Activated CD4-positive, alpha-beta T cell treated with anti-CD3 and anti-CD28 coated beads, Interleukin-2, amount 10 ng/mL, durations not matched to agents 7 days and 5 days (primary cell): Measurements from ENCODE around the gene TSPOAP1. TPM values are rescaled to one million over a fixed set of nuclear protein-coding genes. Genes with fewer than 3 reads are reported as not detected.

Experiments
- CTCF ChIA-PET: fragments of 350-600 bp; sonication (Branson Sonifier 250); formaldehyde crosslinking; loops from one replicate; lab custom pipeline; 2021; ENCODE audit warnings: antibody characterized with exemption; lab: Charles Lee
- POLR2A ChIA-PET: fragments of 350-600 bp; sonication (Branson Sonifier 250); formaldehyde crosslinking; loops from one replicate; lab custom pipeline; 2021; ENCODE audit warnings: antibody characterized with exemption; lab: Charles Lee
- DNase-seq: peaks from one replicate; pipeline ENCODE4 v3.0.0-alpha.2; 2020
- H3K27ac Mint-ChIP-seq: one replicate; pipeline ENCODE4 v1.8.0; 2021; ENCODE audit warnings: mild to moderate bottlenecking, moderate library complexity, mixed read lengths
- H3K27me3 Mint-ChIP-seq: one replicate; pipeline ENCODE4 v1.8.0; 2021; ENCODE audit warnings: mixed read lengths
- H3K36me3 Mint-ChIP-seq: one replicate; pipeline ENCODE4 v1.8.0; 2021; ENCODE audit warnings: low read depth, mixed read lengths
- H3K4me1 Mint-ChIP-seq: one replicate; pipeline ENCODE4 v1.8.0; 2021; ENCODE audit warnings: mixed read lengths
- H3K4me3 Mint-ChIP-seq: one replicate; pipeline ENCODE4 v1.8.0; 2021; ENCODE audit warnings: mild to moderate bottlenecking, moderate library complexity, mixed read lengths
- H3K9me3 Mint-ChIP-seq: one replicate; pipeline ENCODE4 v1.8.0; 2021; ENCODE audit warnings: mixed read lengths
- total RNA-seq, 2 experiments: library from RNA; stranded (reverse); gene quantifications; one replicate each; pipeline ENCODE4 v1.2.3, GENCODE V29; 2021

The TSPOAP1 gene
- total RNA-seq, 2 experiments from 2014 or later, result 44.1 to 57.5 TPM

DNA sequence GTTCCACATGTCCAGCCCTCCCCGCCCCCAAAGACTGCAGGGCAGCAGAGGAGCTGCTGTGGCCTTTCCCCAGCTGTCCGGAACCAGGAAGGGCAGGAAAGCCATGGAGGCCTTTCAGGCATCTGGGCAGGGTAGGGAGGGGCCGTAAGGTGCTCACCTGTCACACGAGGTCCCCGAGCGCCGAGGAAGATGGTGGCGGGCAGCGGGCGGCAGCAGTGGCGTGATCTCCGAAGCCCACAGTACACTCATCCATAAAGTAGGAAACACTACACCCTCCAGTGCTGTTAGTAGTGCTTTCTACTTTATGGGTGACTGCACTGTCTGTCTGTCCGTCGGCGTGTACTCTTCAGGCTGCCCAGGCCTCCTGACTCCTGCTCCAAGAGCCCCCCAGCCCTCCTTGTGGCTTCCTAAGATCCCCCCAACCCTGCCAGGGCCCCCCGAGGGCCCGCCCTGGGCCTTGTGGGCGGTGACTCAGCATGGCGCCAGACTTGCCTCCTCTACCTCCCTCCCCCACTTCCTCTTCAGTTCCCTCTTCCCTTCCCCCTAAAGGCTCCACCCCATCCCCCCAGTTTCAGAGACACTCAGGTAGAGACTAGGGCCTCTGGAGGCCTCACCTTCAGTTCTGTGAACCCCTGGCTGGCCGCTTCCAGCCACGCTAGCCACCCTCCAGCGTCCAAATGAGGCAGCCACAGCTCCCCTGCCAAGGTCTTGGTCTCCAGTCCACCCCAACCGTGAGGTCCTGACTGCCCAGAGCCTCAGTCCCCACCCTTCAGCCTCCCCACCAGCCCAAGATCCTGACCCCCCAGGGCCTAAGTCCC, 2.6 kb upstream of the TSPOAP1 start:
- ChIA-PET POLR2A (interaction anchor here (0.7 to 9.1 kb wide), 3 partner anchors 13 to 68 kb away, joined by 3 to 244 read pairs (median 30); partner anchors contain the start of gene SUPT4H1), CTCF (interaction anchor here (1.0 to 1.3 kb wide), 3 partner anchors 21 to 86 kb away, joined by 3 to 6 read pairs (median 5); partner anchors contain the start of genes RNF43 and SUPT4H1)
- H3K36me3 Mint-ChIP-seq, result peaks cover 46% of the 10 kb centered on the region
- peak; percentile 80 for DNase-seq
- H3K27me3 Mint-ChIP-seq, result peaks cover under 1% of the 10 kb centered on the region
- H3K9me3 Mint-ChIP-seq, result no peaks in the 10 kb centered on the region
- H3K4me1 Mint-ChIP-seq, result peaks cover 35% of the 10 kb centered on the region
- H3K27ac Mint-ChIP-seq, result peak overlapping the region; percentile 99
- H3K4me3 Mint-ChIP-seq, result peak overlapping the region; percentile 93

DNA sequence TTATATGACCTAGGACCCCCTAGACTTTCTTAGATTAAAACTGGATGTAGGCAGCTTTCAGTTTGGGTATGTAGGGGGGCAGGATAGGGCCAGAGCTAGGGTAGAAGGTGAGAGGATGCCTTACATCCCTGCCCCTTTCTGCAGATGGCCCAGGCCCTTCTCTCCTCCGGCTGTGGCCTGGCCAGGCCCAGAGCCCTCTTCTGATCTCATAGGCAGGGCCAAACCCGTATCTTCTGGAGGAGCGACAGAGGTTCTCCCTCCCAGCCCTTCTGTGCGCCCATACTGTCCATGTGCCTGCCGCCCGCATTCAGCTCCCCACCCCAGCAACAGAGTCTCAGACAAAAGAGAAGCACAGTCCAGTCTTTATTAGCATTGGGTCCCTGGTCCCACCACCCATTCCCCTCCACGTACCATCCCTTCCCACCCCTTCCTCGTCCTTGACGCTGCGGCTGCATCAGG, 2.0 kb upstream of the TSPOAP1 start:
- Mint-ChIP-seq H3K27me3 (peaks cover 4% of the 10 kb centered on the region), H3K36me3 (peaks cover 46% of the 10 kb centered on the region), H3K4me3 (peak overlapping the region; percentile 93), H3K9me3 (no peaks in the 10 kb centered on the region), H3K4me1 (peaks cover 35% of the 10 kb centered on the region), H3K27ac (peak overlapping the region; percentile 99)
- DNase-seq, result peak; percentile 38
- ChIA-PET CTCF (interaction anchor here (1.0 kb wide), 1 partner anchor 87 kb away, joined by 3 read pairs; the partner anchor contains the start of gene RNF43), POLR2A (interaction anchor here (2.7 to 9.1 kb wide), 2 partner anchors 13 to 21 kb away, joined by 30 to 244 read pairs; partner anchors contain the start of gene SUPT4H1)

DNA sequence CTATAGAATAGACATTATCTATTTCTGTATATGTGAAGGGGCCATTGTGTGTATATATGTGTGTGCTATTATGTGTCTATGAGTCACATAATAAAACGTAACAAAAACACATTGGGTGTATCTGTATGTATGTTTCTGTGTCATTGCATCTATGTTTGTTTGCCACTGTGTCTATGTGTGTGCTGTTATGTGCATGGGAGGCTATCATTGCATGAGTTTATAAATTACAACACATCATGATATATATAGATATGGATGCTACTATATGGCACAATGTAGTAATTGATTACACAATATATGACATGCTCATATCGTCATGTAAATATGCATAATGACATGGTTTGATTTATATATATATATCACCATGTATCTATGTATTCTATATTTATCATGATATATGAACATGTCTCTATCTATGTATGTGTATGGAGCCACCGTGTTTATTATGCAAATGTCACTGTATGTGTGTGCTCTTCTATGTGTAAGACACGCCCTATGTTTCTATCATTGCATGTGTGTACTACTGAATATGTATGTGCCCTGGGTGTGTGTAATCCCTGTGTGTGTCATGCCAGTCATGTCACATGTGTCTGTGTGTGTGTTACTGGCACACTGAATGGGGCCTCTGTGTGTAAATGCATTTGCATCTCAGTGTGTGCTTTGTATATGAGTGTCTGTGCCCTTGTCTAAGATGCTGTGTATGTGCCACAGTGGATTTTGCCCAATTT, 1.4 kb upstream of the TSPOAP1 start:
- Mint-ChIP-seq H3K27ac (peak overlapping the region; percentile 99), H3K9me3 (no peaks in the 10 kb centered on the region), H3K4me3 (peak overlapping the region; percentile 93), H3K36me3 (peaks cover 46% of the 10 kb centered on the region), H3K4me1 (peaks cover 38% of the 10 kb centered on the region), H3K27me3 (peaks cover 4% of the 10 kb centered on the region)
- POLR2A ChIA-PET, result interaction anchor here (9.1 kb wide), 1 partner anchor 14 kb away, joined by 244 read pairs; no protein-coding TSS in a partner anchor
- peak; percentile 63 for DNase-seq
- CTCF ChIA-PET, result interaction anchor here (1.0 kb wide), 1 partner anchor 88 kb away, joined by 3 read pairs; the partner anchor contains the start of gene RNF43

DNA sequence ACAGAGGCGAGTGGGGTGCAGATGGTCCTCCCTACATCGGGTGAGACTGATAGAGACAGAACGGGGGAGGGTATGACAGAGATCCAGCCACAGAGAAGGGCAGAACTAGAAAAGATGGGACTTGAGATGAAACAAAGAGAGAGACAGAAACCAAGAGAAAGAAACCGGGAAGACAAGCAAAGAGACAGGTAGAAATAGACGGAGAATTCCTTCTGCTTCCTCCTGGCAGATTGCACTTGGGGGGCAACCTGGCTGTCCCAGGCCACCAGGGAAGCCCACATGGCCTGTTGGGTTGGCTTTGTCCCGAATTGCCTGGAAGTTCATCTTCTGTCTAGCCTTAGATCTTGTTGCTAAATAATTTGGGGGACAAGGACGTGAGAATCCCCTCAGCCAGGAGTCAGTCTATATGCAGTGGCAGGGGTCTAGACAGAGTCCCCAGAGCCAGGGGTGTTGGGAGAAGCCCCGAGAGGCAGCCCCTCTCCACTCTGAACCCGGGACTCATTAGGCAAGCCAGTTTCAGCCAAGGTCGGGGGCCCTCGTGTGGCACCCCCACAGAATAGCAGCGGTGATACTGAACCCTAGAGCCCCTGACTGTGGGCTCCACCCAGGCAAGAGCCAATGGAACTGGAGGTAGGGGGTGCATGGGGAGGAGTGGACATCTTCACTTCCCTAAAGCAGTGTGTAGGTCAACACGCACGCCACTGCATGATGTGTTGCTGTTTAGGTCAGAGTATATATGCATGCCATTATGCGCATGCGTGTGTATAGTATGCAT, 627 bp upstream of the TSPOAP1 start:
- Mint-ChIP-seq H3K27ac (peak overlapping the region; percentile 99), H3K36me3 (peaks cover 39% of the 10 kb centered on the region)
- CTCF ChIA-PET, result interaction anchor here (2.0 to 3.9 kb wide), 2 partner anchors 8 to 12 kb away, joined by 13 to 40 read pairs; no protein-coding TSS in a partner anchor

DNA sequence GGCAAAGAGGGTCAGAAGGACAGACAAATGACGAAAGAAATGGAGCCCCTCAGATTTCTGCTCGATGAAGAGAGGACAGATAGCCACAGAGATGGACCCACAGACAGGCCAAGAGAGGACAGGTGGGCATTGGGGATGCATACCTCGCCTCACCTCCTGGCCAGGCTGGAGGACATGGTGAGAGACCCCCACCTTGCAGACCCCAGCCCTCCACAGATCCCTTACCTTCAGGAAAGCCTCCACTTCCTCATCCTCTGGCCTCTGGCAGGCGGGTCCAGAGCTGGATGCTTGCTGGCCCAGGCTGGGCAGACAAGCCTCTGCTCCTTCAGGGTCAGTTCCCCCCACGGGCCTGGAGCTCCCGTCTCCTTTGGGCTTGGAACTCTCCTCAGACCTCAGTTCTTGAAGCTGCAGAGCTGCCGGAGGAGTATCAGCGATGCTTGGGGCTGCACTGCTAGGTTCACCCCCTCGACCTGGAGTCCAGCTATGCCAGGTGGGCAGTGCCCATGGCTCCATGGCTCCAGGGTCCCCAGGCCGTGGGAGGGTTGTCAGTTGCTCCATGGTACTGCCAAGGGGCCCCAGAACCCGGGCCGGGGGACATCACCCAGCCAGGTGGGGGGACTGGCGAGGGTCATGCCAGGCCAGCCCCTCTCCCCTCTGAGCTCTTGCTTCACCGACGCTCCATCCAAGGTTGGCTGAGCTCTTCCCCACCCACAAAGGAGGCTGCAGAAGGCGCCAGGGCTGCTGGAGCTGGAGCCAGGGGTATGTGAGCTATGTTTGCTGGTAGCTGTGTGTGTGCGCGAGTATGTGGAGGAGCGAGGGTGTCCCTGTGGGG, 1.0 kb downstream of the TSPOAP1 start:
- Mint-ChIP-seq H3K27me3 (peaks cover 4% of the 10 kb centered on the region), H3K36me3 (peaks cover 35% of the 10 kb centered on the region), H3K27ac (peak overlapping the region; percentile 99), H3K9me3 (no peaks in the 10 kb centered on the region), H3K4me1 (peaks cover 36% of the 10 kb centered on the region), H3K4me3 (peak overlapping the region; percentile 93)
- POLR2A ChIA-PET, result interaction anchor here (0.5 to 4.0 kb wide), 11 partner anchors 11 to 677 kb away, joined by 3 to 171 read pairs (median 9); partner anchors contain the start of genes RNF43 and SUPT4H1
- peak; percentile 37 for DNase-seq
- CTCF ChIA-PET, result interaction anchor here (0.6 to 3.9 kb wide), 6 partner anchors 10 to 90 kb away, joined by 3 to 40 read pairs (median 12); partner anchors contain the start of genes RNF43 and SUPT4H1

More for the DNA sequence above, 627 bp upstream of the TSPOAP1 start:
- H3K4me1 Mint-ChIP-seq, result peaks cover 36% of the 10 kb centered on the region
- peaks cover 4% of the 10 kb centered on the region for H3K27me3 Mint-ChIP-seq
- H3K9me3 Mint-ChIP-seq, result no peaks in the 10 kb centered on the region
- POLR2A ChIA-PET, result interaction anchor here (1.4 to 4.0 kb wide), 5 partner anchors 11 to 88 kb away, joined by 3 to 171 read pairs (median 13); partner anchors contain the start of gene RNF43
- peak; percentile 86 for DNase-seq
- H3K4me3 Mint-ChIP-seq, result peak overlapping the region; percentile 93

DNA sequence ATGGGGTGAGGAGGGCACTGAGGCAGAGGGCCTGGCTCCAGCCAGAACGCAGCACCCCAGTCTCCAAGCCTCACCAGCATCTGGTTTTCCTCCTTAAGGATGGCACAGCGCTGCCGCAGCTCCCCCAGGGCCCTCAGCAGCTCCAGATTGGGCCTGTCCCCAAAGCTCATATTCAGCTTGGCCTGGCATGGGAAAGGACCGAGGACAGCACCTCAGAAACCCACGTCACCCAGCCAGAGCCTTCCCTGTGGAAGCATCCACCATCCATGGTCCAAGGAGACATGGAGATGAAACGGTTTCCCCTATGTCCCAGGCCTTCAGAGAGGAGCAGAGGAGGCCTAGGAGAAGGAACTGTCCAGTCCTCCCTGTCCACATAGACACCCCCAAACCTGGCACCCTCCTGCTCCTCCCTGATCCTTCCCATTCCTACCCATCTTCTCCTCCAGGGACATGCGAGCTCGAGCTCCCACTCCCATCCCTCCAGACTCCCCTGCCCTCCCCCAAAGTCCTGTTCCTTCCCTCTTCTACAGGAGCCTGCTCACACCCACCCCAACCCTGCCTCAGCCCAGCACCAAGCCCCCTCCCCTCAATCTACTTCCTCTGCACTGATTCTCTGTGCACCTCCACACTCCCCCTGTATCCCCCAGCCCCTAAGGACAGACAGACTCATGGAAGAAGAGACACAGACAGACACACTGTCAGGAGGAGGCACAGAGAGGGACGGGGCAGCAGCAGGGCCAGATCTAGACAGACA, 1.8 kb downstream of the TSPOAP1 start:
- no peaks in the 10 kb centered on the region for H3K9me3 Mint-ChIP-seq
- H3K27me3 Mint-ChIP-seq, result peaks cover 4% of the 10 kb centered on the region
- peaks cover 34% of the 10 kb centered on the region for H3K36me3 Mint-ChIP-seq
- H3K4me1 Mint-ChIP-seq, result peaks cover 36% of the 10 kb centered on the region
- DNase-seq, result no peak
- POLR2A ChIA-PET, result interaction anchor here (0.5 to 4.0 kb wide), 9 partner anchors 10 to 345 kb away, joined by 3 to 171 read pairs (median 13); partner anchors contain the start of genes RNF43 and SUPT4H1
- peak overlapping the region; percentile 99 for H3K27ac Mint-ChIP-seq
- peak overlapping the region; percentile 38 for H3K4me3 Mint-ChIP-seq
- CTCF ChIA-PET, result interaction anchor here (1.0 to 3.9 kb wide), 11 partner anchors 9 to 98 kb away, joined by 3 to 40 read pairs (median 5); partner anchors contain the start of genes RNF43 and SUPT4H1

DNA sequence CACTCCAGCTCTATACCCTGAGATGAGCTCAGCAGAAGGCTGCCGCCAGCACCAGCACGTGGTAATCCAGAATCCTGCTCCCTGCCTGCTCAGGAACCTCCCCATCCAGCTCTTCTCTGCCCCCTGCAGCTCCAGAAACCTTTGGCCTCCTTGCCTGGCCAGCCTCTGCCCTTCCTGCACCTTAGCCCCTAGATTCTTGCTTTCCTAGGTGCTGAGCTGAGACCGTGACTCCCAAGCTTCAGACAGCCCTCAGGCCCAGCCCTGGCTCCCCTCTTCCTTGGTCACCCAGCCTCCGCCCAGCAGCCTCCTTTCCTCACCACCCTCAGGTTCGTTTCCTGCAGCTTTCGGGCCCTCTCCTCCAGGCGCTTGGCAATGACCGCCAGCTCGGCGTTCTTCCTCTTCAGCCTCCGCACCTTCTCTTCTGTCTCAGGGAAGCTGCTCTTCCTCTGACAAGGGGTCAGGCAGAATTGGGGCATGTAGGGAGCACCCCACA, 2.6 kb downstream of the TSPOAP1 start:
- CTCF ChIA-PET, result interaction anchor here (0.6 to 3.9 kb wide), 11 partner anchors 9 to 274 kb away, joined by 3 to 40 read pairs (median 5); partner anchors contain the start of gene SUPT4H1
- H3K36me3 Mint-ChIP-seq, result peaks cover 31% of the 10 kb centered on the region
- DNase-seq, result no peak
- no peak overlapping the region for H3K4me3 Mint-ChIP-seq
- H3K27me3 Mint-ChIP-seq, result peaks cover 4% of the 10 kb centered on the region
- H3K4me1 Mint-ChIP-seq, result peaks cover 38% of the 10 kb centered on the region
- POLR2A ChIA-PET, result interaction anchor here (0.5 to 4.0 kb wide), 7 partner anchors 9 to 346 kb away, joined by 3 to 171 read pairs (median 5); partner anchors contain the start of genes RNF43 and SUPT4H1
- no peaks in the 10 kb centered on the region for H3K9me3 Mint-ChIP-seq
- H3K27ac Mint-ChIP-seq, result peak overlapping the region; percentile 55

DNA sequence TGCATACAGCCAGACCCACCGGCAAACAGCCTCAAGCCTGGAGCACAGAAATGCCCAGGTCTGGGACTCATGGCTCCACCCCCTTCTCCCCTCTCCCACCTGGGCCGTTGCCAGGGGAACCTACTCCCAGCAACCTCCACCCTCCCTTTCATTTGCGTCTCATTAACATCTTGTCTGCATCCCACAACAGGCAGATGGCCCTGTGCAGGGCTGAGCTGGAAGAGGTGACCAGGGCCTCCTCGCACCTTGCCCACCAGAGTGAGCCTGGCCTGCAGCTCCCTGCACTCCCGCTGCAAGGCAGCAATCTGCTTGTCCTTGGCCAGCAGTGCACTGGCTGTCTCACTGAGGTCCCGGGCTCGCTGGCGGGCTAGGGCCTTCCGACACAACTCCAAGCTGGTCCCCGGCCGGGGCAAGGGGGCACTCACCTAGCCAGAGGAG, 3.3 kb downstream of the TSPOAP1 start:
- Mint-ChIP-seq H3K27me3 (peaks cover 4% of the 10 kb centered on the region), H3K4me3 (peak overlapping the region; percentile 11), H3K27ac (peak overlapping the region; percentile 63), H3K36me3 (peaks cover 24% of the 10 kb centered on the region), H3K9me3 (no peaks in the 10 kb centered on the region), H3K4me1 (peaks cover 38% of the 10 kb centered on the region)
- peak; percentile 38 for DNase-seq
- ChIA-PET POLR2A (interaction anchor here (0.7 to 4.0 kb wide), 5 partner anchors 9 to 106 kb away, joined by 3 to 171 read pairs (median 8); partner anchors contain the start of genes RNF43 and SUPT4H1), CTCF (interaction anchor here (0.6 to 3.9 kb wide), 9 partner anchors 8 to 274 kb away, joined by 3 to 40 read pairs (median 5); partner anchors contain the start of gene SUPT4H1)

DNA sequence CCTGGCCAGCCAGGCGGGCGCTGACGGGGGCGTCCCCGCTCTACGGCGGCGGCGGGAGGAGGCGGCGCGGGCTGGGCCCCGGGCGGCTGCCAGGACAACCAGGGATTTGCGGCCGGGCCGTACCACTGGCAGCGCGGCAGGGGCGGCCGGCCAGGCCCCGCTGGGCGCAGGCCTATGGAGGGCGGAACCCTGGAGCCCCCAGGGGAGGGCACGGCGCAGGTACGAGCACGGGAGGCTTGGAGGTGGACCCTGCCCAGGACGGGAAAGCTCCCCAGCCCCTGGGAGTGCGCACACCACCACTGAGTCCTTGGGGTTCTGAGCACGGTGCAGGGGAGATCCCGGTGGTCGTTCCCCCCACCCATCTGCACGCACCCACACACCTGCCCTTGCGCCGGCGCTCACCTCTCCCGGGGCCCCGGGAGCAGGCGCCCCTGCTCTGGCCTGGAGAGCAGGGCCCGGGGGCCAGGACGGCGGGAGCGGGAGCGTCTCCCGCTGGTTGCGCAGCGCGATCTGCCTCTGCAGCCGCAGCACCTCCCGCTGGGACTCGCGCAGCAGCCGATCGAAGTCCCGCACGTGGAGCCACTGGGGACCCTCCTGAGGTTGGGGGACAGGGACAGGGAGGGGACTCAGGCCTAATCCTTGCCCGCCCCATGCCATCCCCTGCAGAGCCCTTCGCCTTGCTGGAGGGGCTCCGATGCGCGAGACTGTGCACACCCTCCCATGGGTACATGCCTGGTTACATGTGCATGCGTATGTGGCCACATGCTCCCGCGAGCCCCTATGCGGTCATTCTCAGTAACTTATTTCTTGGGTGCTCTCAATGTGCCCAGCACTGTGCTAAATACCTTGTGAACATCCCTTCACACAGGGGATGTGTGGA, 3.9 kb downstream of the TSPOAP1 start:
- no peak for DNase-seq
- H3K4me1 Mint-ChIP-seq, result peaks cover 36% of the 10 kb centered on the region
- H3K4me3 Mint-ChIP-seq, result peak overlapping the region; percentile 11
- peaks cover 18% of the 10 kb centered on the region for H3K36me3 Mint-ChIP-seq
- H3K27ac Mint-ChIP-seq, result peak overlapping the region; percentile 63
- CTCF ChIA-PET, result interaction anchor here (1.3 to 3.9 kb wide), 3 partner anchors 7 to 90 kb away, joined by 3 to 40 read pairs (median 26); no protein-coding TSS in a partner anchor
- POLR2A ChIA-PET, result interaction anchor here (1.8 to 4.0 kb wide), 3 partner anchors 8 to 28 kb away, joined by 8 to 171 read pairs (median 25); partner anchors contain the start of gene SUPT4H1
- no peaks in the 10 kb centered on the region for H3K9me3 Mint-ChIP-seq
- H3K27me3 Mint-ChIP-seq, result peaks cover 4% of the 10 kb centered on the region
